DMS153 treated with DMSO at 0.1 percent for 48 hours (cell line): ENCODE data around the gene RMND5A.
"Not testable (repeated sequence)": the region's sequence is repeated elsewhere in the genome, so short reads cannot be mapped to it uniquely, and the experiment has no call there.

ENCODE experiments used
- DNase-seq: peaks from one replicate; lab custom pipeline; 2025; ENCODE audit not compliant: unreplicated experiment; lab: John Stamatoyannopoulos, UW

Gene RMND5A

GRCh38 chr2:86708126-86708525 is 12.0 kb upstream of the RMND5A start:
- not testable (repeated sequence) for DNase-seq

DNA sequence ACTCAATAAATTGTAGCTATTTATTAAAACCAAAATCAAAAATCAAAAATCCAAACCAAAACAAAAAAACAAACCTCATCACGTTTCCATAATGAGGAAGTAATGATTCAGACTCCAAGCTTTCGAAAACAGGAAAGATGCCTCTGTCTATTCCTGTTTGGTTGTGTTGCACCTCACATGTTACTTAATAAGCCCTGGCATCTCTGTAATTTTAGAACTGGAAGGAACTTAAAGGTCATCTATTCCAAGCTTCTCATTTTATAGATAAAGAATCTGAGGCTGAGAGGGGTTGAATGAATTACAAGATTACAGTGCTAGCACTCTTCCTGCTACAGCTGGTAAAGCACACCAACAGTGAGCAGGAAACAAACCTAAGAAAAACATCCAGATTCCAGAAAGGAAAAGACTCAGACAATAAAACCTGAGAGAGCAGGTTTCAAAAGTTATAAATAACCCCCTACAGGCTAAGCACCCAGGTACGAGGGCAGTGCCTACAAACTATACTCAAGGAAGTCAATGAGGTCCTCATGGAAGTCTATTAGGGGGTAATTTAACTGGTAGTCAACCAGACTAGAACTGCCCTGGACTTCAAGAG is 5.4 kb upstream of the RMND5A start:
- not testable (repeated sequence) for DNase-seq

DNA sequence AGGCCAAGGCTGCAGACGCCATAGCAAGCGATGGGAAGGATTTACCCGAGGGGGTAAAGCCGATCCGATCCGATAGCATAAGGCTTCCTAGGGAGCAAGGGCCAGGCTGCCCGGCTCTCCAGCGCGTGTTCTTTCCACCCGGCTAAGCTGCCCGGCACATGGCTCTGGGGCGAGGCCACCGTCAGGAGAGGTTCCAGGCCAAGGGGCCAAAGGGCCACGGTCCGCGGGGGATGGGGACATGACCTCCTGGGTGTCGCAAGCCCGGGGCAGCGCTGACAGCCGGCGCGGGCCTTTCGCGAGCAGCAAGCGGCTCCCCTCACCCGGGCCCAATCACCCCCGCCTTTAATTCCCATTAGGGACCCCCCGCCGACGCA is 841 bp upstream of the RMND5A start:
- not testable (repeated sequence) for DNase-seq

DNA sequence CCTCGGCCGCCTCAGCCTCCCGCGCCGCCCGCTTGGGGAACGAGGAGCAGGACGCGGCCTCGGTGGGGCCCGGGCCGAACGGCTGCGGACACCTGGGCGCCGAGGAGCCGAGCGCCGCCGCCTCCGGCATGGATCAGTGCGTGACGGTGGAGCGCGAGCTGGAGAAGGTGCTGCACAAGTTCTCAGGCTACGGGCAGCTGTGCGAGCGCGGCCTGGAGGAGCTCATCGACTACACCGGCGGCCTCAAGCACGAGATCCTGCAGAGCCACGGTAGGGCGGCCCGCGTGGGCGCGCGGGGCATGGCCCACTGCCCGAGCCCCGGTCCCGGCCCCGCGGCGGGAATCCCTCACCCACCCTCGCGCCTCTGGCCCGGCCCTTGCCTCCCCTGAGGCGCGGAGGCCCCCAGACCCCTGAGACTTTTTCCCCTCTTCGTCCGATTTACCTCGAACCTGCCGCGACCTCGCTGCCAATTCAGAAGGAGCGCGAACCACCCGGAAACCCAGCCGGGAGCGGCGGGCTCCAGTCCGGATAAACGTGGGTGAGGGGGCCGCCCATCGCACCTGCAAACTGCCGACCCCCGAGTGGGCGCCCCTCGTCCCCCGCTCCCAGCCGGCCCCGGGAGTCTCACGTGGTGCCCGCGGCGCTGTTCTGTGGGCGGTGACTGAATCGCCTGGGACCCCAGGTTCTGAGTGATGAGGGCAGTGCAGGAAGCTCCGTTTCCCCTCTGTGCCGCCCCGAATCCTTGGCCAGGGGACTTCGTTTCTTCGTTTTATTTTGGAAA is 639 bp downstream of the RMND5A start:
- DNase-seq: not testable (repeated sequence)

- not testable (repeated sequence) for DNase-seq
These were observed 5.6 kb downstream of the RMND5A start for GRCh38 chr2:86725706-86726105.

DNA sequence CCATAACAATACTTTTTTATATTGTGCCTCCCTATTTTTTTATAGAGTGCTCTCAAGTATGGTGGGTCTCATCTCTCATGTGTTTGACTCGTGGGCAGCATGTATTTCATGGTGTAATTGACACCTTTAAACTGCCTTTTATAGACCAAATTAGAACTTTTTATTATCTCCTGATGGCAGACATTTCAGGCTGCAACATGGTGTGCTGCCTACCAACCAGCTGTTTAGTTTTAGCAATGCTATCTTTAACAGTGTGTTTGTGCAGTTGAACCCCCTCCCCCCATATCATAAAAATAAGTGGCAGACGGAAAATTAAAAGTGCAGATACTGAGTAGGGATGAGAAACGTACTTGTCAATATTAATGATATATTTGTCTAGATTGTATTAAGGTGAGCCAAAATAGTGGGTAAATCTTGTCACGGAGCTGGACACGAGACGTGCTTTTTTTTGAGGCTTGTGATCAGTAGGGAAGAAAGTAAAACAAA is 12.0 kb downstream of the RMND5A start:
- not testable (repeated sequence) for DNase-seq

DNA sequence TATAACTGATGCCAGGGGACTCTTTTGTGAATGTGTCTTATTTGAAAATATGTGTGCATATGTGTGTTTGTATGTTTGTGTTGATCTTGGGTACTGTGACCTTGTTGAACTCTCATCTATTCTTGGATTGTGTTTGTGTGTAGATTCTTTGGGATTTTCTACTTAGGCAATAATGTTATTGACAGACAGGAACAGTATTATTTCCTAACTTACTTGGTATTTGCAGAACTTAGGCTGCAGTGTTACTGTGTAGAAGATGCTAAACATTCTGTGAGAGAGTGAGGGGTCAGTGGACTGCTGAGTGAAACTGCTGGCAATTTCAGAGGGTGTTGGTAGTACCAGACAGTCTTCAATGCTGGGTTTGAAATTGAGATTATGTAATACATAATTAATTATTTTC is 12.7 kb downstream of the RMND5A start:
- DNase-seq: not testable (repeated sequence)

- not testable (repeated sequence) for DNase-seq
These were observed 13.4 kb downstream of the RMND5A start for GRCh38 chr2:86733528-86733927.

DNA sequence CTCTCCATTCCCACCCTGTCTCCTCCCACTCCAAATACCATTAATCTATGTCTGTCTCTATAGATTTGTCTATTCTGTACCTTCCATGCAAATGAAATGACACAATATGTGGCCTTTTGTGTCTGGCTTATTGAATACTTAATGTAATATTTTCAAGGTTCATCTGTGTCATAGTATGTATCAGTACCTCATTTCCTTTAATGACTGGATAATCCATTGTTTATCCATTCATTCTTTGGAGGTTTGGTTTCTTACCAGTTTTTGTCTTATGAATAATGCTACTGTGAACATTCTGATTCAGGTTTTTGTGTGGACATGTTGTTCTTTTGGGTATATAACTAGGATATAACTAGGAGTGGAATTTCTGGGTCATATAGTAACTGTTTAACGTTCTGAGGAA is 14.8 kb downstream of the RMND5A start:
- DNase-seq: not testable (repeated sequence)

DNA sequence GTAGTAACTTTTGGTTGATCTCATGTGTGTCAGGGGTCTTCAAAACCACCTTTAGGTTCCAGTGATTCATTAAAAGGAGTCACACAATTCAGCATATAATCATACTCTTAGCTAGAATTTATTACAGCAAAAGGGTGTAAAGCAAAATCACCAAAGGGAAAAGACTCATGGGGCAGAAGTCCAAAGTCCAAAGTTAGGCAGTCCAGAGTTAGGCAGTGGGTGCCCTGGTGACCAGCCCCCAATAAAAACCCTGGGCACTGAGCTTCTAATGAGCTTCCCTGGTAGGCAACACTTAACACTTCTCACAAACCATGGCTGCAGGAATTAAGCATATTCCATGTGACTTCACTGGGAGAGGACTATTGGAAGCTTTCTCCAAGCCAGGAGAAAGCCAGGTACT is 19.4 kb downstream of the RMND5A start:
- not testable (repeated sequence) for DNase-seq

DNA sequence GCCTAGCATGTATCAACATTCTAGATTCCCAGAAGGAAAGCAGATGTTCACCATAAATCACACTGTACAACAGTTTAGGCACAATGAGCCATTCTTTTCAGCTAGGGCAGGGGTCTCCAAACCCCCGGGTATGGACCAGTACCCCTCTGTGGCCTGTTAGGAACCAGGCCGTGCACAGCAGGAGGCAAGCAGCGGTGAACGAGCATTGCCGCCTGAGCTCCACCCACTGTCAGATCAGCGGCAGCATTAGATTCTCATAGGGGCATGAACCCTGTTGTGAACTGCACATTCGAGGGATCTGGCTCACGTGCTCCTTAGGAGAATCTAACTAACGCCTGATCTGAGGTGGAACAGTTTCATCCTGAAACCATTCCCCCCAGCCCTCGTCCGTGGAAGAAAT is 19.8 kb downstream of the RMND5A start:
- DNase-seq: not testable (repeated sequence)

DNA sequence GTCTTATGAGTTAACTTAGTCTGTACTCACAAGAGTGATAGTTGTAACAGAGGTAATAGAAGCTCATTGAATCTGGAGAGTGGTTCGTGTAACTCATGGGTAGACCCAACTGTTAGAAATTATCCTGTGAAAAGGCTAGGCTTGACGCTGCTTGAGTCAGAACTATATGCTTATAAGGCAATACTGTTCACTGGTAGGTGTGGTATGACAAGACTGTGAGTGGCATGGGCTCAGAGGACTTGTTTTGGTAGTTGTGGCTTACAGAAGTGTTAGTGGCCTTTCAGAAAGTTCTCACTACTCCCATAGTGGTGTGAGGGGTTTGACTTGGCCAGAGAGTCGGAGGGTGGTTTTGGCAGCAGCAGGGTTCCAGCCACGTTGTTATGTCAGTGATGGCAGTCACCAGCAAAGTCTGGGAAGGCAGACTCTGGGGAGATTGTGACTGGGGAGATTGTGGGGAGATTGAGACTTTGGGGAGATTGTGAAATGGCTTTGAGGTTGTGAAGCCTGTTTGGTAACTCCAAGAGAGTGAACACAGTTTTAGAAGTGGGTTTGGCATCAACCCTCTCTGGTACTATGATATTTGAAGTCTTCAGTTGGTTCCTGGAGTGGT is 21.9 kb downstream of the RMND5A start:
- not testable (repeated sequence) for DNase-seq

- no peak for DNase-seq
These were observed 24.1 kb downstream of the RMND5A start for GRCh38 chr2:86744152-86744551.

GRCh38 chr2:86746939-86747338 is 26.8 kb downstream of the RMND5A start:
- DNase-seq: no peak

DNA sequence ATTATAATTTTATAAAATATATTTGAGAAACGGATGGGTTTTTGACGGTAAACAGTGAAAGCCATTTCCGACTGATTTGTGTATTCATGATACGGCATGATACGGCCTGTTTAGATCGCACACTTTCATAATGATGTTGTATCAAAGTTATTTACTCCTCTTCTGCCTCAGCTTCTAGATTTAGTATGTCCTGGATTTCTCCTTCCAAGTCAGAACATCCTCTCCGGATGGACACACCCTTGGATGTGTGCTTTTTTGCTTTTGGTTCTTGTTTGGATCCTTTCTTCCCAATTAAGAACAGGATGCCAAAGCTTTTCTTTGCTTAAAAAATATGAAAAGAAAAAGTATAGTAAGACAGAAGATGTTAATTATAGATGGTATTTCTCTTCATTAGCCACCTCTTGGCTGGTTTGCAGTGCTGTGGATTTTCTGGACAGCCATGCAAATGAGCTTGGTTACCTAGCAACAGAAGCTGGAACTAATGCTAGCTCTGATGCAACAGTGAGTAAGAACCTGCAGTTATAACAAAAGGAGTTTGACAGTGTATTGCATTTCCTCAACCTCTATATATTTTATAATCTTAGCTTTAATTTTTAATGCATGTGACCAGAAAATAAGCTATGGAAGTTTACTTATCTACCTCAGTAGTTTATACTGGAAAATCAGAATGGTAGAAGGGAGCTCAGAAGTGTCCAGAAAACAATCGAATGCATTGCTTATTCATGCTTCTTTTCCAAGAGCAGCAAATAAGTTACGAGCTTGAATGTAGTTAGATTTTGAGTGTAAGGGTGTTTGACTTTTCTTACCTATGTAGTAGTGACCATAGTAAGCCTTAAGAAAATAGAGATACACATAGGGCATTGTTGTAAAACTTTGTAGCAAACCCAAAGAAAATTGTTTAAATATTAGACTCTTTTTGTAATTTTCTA is 27.9 kb downstream of the RMND5A start:
- no peak for DNase-seq

DNA sequence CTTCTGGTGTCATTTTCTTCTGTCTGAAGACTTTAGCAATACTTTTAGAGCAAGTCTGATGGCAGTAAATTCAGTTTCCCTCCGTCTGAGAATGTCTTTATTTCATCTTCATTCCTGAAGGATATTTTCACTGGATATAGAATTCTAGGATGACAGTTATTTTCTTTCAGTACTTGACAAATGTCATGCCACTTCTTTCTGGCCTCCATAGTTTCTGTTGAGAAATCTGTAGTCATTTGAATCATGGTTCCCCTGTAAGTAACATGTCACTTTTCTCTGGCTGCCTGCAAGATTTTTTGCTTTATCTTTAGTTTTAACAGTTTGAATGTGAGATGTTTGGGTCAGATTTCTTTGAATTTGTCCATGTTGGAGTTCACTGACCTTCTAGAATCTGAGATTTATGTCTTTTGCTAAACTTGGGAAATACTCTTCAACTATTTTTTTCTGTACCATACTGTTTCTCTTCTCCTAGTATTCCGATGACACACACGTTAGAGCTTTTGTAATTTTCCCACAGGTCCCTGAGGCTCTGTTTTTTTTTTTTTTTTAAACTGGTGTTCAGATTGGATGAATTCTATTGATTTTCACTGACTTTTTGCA is 30.2 kb downstream of the RMND5A start:
- no peak for DNase-seq

GRCh38 chr2:86751778-86752177 is 31.7 kb downstream of the RMND5A start:
- DNase-seq: no peak

GRCh38 chr2:86752934-86753333 is 32.8 kb downstream of the RMND5A start:
- no peak for DNase-seq

DNA sequence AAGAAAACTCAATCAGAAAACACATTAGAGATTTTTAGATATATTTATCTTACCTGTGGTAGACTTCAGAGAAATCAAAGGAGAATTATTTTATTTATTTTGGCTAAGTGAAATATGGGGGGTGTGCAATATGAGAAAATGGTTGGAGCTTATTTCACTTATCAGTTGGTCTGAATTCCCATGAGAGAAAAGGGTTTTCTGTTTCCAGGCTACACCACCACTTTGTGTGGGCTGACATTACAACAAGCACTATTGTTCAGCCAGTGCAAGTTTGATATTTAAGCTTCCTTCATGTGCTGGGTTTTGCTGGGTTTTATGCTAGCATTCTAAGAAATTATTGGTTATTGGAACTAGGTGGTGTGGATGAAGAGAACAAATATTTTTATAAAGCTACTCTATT is 33.5 kb downstream of the RMND5A start:
- no peak for DNase-seq

DNA sequence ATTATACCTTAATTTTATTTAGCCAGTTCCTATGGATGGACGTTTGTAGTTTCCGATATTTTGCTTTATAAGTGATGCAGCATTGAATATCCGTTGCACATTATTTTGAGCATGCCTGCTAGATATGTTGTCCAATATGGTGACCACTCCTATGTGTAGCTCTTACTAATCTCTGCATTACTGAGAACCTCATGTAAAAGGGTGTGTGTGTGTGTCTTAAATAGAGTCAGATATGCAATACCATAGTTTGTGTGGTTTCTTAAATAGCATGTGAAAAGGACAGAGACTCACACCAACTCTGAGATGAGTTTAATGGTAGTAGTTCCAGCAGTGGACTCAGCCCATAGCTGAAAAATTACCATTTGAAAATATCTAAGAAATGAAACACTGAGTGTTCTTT is 38.3 kb downstream of the RMND5A start:
- DNase-seq: no peak

GRCh38 chr2:86760371-86760770 is 40.3 kb downstream of the RMND5A start:
- no peak for DNase-seq
